ENCODE results near the gene MPV17.
A peak's percentile ranks its signal among the peaks of the same experiment; 100 is the strongest.
"Not testable (repeated sequence)": the region's sequence is repeated elsewhere in the genome, so short reads cannot be mapped to it uniquely, and the experiment has no call there.

Gene MPV17

GRCh38 chr2:27268296-27268695, 54.6 kb downstream of the MPV17 start:
- DNase-seq (ENCODE audit: low read depth in 2 of 2, low spot score in 1 of 2): not testable (repeated sequence)

- DNase-seq (ENCODE audit: low read depth in 2 of 2, low spot score in 1 of 2): no peak
Observed at GRCh38 chr2:27265536-27265870, 57.4 kb downstream of the MPV17 start.

- peak in 1 of 2 donors; percentile 27 for DNase-seq (ENCODE audit: low read depth in 2 of 2, low spot score in 1 of 2)
Observed at GRCh38 chr2:27264753-27265535, 58.0 kb downstream of the MPV17 start.

GRCh38 chr2:27264253-27264752, 58.6 kb downstream of the MPV17 start:
- no peak for DNase-seq (ENCODE audit: low read depth in 2 of 2, low spot score in 1 of 2)

GRCh38 chr2:27263287-27264252, 59.3 kb downstream of the MPV17 start:
- DNase-seq (ENCODE audit: low read depth in 2 of 2, low spot score in 1 of 2): no peak

GRCh38 chr2:27262379-27263286, 60.3 kb downstream of the MPV17 start, which contains the start of gene SLC30A3:
Gene SLC30A3, minus strand, starts transcription at chr2:27263047. Its CDS starts 141 bp downstream, at chr2:27262906.
- peak; percentile 26 to 33 for DNase-seq (ENCODE audit: low read depth in 2 of 2, low spot score in 1 of 2)

- no peak for DNase-seq (ENCODE audit: low read depth in 2 of 2, low spot score in 1 of 2)
Observed at GRCh38 chr2:27261926-27262298, 61.0 kb downstream of the MPV17 start.

- DNase-seq (ENCODE audit: low read depth in 2 of 2, low spot score in 1 of 2): no peak
Observed at GRCh38 chr2:27261241-27261925, 61.5 kb downstream of the MPV17 start.
